Breast epithelium (tissue), 3 donors: Measurements from ENCODE around the gene LGALS7B.

ENCODE experiments used
- CTCF ChIP-seq, 3 donors: fragments of 450-650 bp; IDR thresholded peaks; one replicate each; pipeline ENCODE4 v1.5.1; 2016 to 2017; ENCODE audit warnings: antibody characterized with exemption in 3 of 3, mild to moderate bottlenecking in 3 of 3, moderate library complexity in 3 of 3
- POLR2A ChIP-seq: fragments of 450-650 bp; IDR thresholded peaks from one replicate; pipeline ENCODE4 v1.6.1; 2016; ENCODE audit warnings: antibody characterized with exemption, mild to moderate bottlenecking, moderate library complexity
- POLR2AphosphoS5 ChIP-seq, 3 donors: sonication (generic); formaldehyde crosslinking; IDR thresholded peaks; one replicate each; pipeline ENCODE4 v1.6.1; 2017; ENCODE audit warnings: antibody characterized with exemption in 3 of 3

- TF ChIP-seq CTCF (IDR thresholded peaks at IDR 0.05): no peak
- no peak for TF ChIP-seq POLR2AphosphoS5 (IDR thresholded peaks at IDR 0.05)
- TF ChIP-seq POLR2A: no peak
These were observed 20.7 kb downstream of the LGALS7B start for GRCh38 chr19:38809592-38810252.
